HEK293T (cell line): ENCODE measurements around the gene KCNRG.

Source experiments
- CTCF ChIA-PET: fragments of 350-600 bp; formaldehyde crosslinking; extraction: SDS; loops from one replicate; lab custom pipeline; 2021; ENCODE audit warnings: antibody characterized with exemption, inconsistent platforms; lab: Yijun Ruan, JAX
- POLR2A ChIA-PET: fragments of 350-600 bp; formaldehyde crosslinking; extraction: SDS; loops from one replicate; lab custom pipeline; 2020; ENCODE audit warnings: antibody characterized with exemption, inconsistent platforms; lab: Yijun Ruan, JAX
- DNase-seq: peaks from one replicate; pipeline ENCODE4 v3.0.0; 2012; ENCODE audit warnings: mixed read lengths; ENCODE audit errors: extremely low spot score
- ARNT ChIP-seq: fragments of 450-650 bp; IDR thresholded peaks from 2 replicates; pipeline ENCODE4 v1.6.1; 2017; ENCODE audit warnings: mild to moderate bottlenecking
- BHLHE40 ChIP-seq: fragments of 450-650 bp; IDR thresholded peaks from 2 replicates; pipeline ENCODE4 v1.6.1; 2016; ENCODE audit warnings: mild to moderate bottlenecking, moderate library complexity, borderline replicate concordance
- CTBP1 ChIP-seq: fragments of 450-650 bp; IDR thresholded peaks from 2 replicates; pipeline ENCODE4 v1.6.1; 2016; ENCODE audit warnings: borderline replicate concordance
- ELF4 ChIP-seq: fragments of 450-650 bp; IDR thresholded peaks from 2 replicates; pipeline ENCODE4 v1.6.1; 2017; ENCODE audit warnings: antibody characterized with exemption
- FOXA1 ChIP-seq: fragments of 450-650 bp; IDR thresholded peaks from 2 replicates; pipeline ENCODE4 v1.6.1; 2016; ENCODE audit warnings: mild to moderate bottlenecking
- FOXK2 ChIP-seq: fragments of 450-650 bp; IDR thresholded peaks from 2 replicates; pipeline ENCODE4 v1.6.1; 2016; ENCODE audit warnings: mild to moderate bottlenecking
- FOXM1 ChIP-seq: fragments of 450-650 bp; IDR thresholded peaks from 2 replicates; pipeline ENCODE4 v1.6.1; 2017; ENCODE audit warnings: mild to moderate bottlenecking, borderline replicate concordance
- HDGF ChIP-seq: fragments of 450-650 bp; IDR thresholded peaks from 2 replicates; pipeline ENCODE4 v1.6.1; 2017; ENCODE audit warnings: antibody characterized with exemption, borderline replicate concordance
- L3MBTL2 ChIP-seq: fragments of 450-650 bp; conservative IDR thresholded peaks from 2 replicates; pipeline ENCODE4 v1.6.1; 2016; ENCODE audit warnings: mild to moderate bottlenecking
- LEF1 ChIP-seq: fragments of 450-650 bp; IDR thresholded peaks from 2 replicates; pipeline ENCODE4 v1.6.1; 2017; ENCODE audit warnings: mild to moderate bottlenecking, borderline replicate concordance
- NFRKB ChIP-seq: fragments of 450-650 bp; IDR thresholded peaks from 2 replicates; pipeline ENCODE4 v1.6.1; 2016; ENCODE audit warnings: mild to moderate bottlenecking, moderate library complexity
- SP1 ChIP-seq: fragments of 450-650 bp; IDR thresholded peaks from 2 replicates; pipeline ENCODE4 v1.6.1; 2017
- SUZ12 ChIP-seq: fragments of 450-650 bp; IDR thresholded peaks from 2 replicates; pipeline ENCODE4 v1.6.1; 2016; ENCODE audit warnings: mild to moderate bottlenecking
- TARDBP ChIP-seq: fragments of 450-650 bp; IDR thresholded peaks from 2 replicates; pipeline ENCODE4 v1.6.1; 2016
- ZNF384 ChIP-seq: fragments of 450-650 bp; IDR thresholded peaks from 2 replicates; pipeline ENCODE4 v1.6.1; 2016
- TF ChIP-seq, protein P1 (sequence below): fragments of 450-650 bp; IDR thresholded peaks from 2 replicates; pipeline ENCODE4 v1.6.1; 2016

Gene KCNRG

DNA sequence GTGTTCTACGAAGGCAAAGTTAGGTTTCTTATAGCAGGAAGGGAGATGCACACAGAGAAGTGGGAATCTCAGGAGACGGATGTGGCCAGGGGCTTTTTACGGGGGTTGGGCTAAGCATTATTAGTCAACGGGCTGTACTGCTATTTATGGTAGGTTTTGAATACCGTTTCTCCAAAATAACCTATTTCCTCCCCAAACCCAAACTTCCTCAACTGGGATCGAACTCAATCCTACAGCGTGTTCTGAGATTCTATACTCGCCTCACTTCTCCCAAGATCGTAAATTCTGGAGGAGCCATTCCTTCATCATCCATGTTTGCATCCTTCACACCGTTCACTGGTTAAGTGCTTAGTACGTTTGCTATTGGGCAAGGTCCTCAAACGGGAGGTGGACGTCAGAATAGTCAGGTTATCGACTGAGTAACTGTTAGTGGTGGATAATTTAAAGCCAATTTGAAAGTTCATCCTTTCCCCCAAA lies 19.6 kb upstream of the KCNRG start:
- CTCF ChIA-PET: no interaction called here
- POLR2A ChIA-PET: interaction anchor here (2.0 to 2.2 kb wide), 2 partner anchors 59 to 86 kb away, joined by 4 to 20 read pairs; partner anchors contain the start of gene SPRYD7
- TF ChIP-seq SUZ12 (no peak), L3MBTL2 (no peak), ARNT (no peak), TARDBP (no peak), NFRKB (no peak), BHLHE40 (no peak), FOXK2 (no peak), ZNF384 (no peak), FOXA1 (no peak), LEF1 (no peak), FOXM1 (no peak), HDGF (no peak), SP1 (no peak)
- no peak for DNase-seq

DNA sequence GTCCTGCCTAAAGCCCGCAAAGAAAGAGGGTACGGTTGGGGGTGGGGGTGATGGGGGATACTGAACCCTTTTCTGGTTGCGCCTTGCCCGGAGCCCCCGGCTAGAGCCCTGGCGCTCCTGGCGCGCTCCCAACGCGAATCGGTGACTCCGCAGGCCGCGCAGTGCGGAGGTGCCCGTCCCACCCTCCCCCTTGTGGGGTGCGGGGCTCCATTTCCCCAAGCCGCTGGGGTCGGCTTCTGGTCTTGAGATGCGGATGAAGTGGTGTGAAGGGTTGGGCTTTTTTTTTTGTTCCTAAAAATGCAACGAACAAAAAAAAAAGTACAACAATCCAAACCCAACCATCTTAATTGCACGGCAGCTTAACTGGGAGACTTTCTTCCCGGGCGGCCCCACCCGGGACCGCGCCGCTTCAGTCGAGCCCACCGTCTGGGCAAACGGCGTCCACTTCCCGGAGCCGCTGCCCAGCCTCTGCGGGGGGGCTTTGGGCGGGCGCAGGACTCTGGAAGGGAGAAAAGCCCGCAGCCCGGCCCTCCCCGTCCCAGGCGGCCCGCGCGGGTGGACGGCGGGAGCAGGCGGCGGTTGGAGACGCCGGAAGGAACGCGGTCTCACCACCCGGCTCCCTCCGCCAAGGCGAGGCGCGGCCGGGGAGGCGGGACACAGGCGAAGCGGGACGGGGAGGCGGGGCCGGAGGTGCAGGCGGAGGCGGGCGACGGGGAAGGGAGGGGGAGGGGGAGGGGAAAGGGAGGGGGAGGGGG lies 18.9 kb upstream of the KCNRG start:
- DNase-seq: peak; percentile 92
- POLR2A ChIA-PET: interaction anchor here (0.7 to 2.2 kb wide), 12 partner anchors 12 to 547 kb away, joined by 3 to 20 read pairs (median 4); partner anchors contain the start of gene SPRYD7
- no peak for TF ChIP-seq LEF1
- TF ChIP-seq, protein P1, sequence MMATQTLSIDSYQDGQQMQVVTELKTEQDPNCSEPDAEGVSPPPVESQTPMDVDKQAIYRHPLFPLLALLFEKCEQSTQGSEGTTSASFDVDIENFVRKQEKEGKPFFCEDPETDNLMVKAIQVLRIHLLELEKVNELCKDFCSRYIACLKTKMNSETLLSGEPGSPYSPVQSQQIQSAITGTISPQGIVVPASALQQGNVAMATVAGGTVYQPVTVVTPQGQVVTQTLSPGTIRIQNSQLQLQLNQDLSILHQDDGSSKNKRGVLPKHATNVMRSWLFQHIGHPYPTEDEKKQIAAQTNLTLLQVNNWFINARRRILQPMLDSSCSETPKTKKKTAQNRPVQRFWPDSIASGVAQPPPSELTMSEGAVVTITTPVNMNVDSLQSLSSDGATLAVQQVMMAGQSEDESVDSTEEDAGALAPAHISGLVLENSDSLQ: no peak
- no peak; the same call in 1 of the 2 replicates for TF ChIP-seq L3MBTL2
- TF ChIP-seq NFRKB: no peak
- TF ChIP-seq CTBP1: no peak
- no peak for TF ChIP-seq ELF4
- no peak for TF ChIP-seq SUZ12
- no peak for TF ChIP-seq SP1
- TF ChIP-seq HDGF: no peak
- CTCF ChIA-PET: interaction anchor here (0.8 to 1.3 kb wide), 3 partner anchors 22 to 916 kb away, joined by 3 to 8 read pairs (median 3); no protein-coding TSS in a partner anchor

DNA sequence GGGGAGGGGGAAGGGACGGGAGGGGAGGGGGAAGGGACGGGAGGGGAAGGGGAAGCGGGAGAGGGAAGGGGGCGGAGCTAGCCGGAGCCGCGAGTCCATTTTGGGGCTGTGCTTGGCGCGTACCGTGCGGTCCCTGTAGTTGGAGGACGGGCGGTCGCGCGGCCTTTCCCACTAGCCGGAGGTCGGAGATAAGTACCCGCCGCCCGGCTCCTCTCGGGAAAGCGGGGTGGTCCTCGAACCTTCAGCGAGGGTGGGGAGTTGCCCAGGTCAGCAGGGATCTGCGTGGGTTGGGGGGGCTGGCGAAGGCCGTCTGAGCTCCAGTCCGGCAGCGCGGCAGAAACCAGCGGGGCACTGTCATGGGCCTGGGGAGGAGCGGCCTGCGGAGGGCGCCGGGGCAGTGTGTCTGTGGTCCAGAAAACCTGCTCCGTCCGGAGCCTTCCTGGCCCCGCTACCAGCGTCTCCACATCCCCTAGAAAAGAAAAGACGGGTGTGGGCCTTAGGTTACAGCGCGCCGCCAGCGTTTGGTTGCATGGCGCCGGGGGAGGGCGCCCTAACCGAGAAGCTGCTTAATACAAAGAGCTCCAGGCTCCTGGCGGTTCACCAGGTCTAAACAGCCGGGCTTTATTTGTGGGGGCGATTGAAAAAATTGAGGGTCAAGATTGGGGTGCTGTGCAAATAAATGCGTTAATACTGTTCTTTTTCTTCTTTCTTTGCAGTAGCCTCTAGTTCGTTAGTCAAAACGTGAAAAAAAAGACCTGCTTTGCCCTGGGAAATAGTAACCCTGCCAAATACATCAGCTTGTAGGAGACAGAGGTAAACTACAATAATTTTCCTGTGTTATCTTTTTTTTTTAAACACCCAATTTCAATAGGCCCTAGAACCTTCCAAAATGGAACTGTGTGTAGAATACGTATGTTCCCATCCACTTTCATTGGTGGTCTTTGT lies 18.0 kb upstream of the KCNRG start, which contains the start of gene TRIM13:
Gene TRIM13 (plus strand): TSS at position 92 of the 945 bp plus-strand sequence. CDS start 14,899 bp downstream, outside the sequence.
- DNase-seq: peak; percentile 68
- CTCF ChIA-PET: interaction anchor here (0.6 to 1.3 kb wide), 8 partner anchors 17 to 915 kb away, joined by 3 to 8 read pairs (median 3); no protein-coding TSS in a partner anchor
- no peak for TF ChIP-seq FOXA1
- TF ChIP-seq TARDBP: no peak
- no peak for TF ChIP-seq BHLHE40
- TF ChIP-seq L3MBTL2: no peak
- no peak for TF ChIP-seq LEF1
- TF ChIP-seq HDGF: no peak
- TF ChIP-seq SP1: no peak
- no peak for TF ChIP-seq ZNF384
- TF ChIP-seq, protein P1: no peak
- no peak for TF ChIP-seq FOXK2
- TF ChIP-seq NFRKB: no peak
- POLR2A ChIA-PET: interaction anchor here (0.7 to 2.2 kb wide), 16 partner anchors 10 to 547 kb away, joined by 3 to 20 read pairs (median 4); partner anchors contain the start of gene SPRYD7

- POLR2A ChIA-PET: interaction anchor here (0.8 to 2.2 kb wide), 12 partner anchors 9 to 546 kb away, joined by 3 to 20 read pairs (median 4); partner anchors contain the start of gene SPRYD7
- CTCF ChIA-PET: interaction anchor here (0.6 to 1.3 kb wide), 6 partner anchors 18 to 914 kb away, joined by 3 to 8 read pairs (median 3); no protein-coding TSS in a partner anchor
Observed at GRCh38 chr13:49997955-49998354, 17.3 kb upstream of the KCNRG start.

DNA sequence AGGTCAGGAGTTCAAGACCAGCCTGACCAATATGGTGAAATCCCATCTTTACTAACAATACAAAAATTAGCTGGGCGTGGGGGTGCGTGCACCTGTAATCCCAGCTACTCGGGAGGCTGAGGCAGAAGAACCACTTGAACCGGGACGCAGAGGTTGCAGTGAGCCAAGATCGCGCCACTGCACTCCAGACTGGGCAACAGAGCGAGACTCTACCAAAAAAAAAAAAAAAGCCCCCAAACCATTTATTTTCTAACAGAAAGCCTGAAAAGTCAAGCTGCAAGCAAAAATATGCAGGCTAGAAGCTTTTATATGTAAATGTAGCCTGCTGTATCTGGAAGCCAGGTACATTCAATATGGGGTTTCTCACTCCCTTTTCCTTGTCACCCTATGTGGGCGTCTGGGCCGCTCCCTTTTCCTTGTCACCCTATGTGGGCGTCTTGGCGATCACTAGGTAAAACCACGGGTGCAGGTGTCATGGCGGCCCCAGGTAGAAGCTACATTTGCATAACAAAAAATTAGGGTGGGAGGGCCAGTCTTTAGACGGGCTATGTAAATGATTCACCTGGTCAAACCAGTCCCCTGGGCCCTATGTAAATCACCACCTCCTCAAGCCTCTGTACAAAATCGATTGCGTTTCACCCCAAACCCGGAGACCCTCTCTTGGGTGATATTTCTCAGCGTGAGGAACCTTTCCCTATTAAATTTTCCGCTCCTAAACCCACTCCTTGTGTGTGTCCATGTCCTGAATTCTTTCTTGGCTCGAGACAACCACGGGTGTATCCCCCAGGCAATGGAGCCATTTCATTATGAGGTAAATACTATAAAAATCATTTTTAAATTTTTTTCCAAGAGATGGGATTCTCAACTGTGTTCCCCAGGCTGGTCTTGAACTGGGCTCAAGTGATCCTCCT lies 16.3 kb upstream of the KCNRG start:
- no peak for DNase-seq
- TF ChIP-seq SP1: no peak
- no peak for TF ChIP-seq ARNT
- TF ChIP-seq LEF1: no peak
- no peak for TF ChIP-seq HDGF
- TF ChIP-seq, protein P1: no peak
- ChIA-PET CTCF (interaction anchor here (1.6 kb wide), 1 partner anchor 63 kb away, joined by 3 read pairs; the partner anchor contains the start of gene SPRYD7), POLR2A (no interaction called here)

More at GRCh38 chr13:49997955-49998354, 17.3 kb upstream of the KCNRG start:
- no peak for TF ChIP-seq FOXA1
- TF ChIP-seq TARDBP: no peak
- TF ChIP-seq CTBP1: no peak
- no peak for TF ChIP-seq FOXM1
- no peak for TF ChIP-seq FOXK2
- DNase-seq: no peak
